Measurements from ENCODE around the gene SSTR3. TPM values are rescaled to one million over a fixed set of nuclear protein-coding genes. Genes with fewer than 3 reads are reported as not detected.
"Not testable (repeated sequence)": the region's sequence is repeated elsewhere in the genome, so short reads cannot be mapped to it uniquely, and the experiment has no call there.

SSTR3 gene
- total RNA-seq, 1 donor from 2014 or later: not detected

DNA sequence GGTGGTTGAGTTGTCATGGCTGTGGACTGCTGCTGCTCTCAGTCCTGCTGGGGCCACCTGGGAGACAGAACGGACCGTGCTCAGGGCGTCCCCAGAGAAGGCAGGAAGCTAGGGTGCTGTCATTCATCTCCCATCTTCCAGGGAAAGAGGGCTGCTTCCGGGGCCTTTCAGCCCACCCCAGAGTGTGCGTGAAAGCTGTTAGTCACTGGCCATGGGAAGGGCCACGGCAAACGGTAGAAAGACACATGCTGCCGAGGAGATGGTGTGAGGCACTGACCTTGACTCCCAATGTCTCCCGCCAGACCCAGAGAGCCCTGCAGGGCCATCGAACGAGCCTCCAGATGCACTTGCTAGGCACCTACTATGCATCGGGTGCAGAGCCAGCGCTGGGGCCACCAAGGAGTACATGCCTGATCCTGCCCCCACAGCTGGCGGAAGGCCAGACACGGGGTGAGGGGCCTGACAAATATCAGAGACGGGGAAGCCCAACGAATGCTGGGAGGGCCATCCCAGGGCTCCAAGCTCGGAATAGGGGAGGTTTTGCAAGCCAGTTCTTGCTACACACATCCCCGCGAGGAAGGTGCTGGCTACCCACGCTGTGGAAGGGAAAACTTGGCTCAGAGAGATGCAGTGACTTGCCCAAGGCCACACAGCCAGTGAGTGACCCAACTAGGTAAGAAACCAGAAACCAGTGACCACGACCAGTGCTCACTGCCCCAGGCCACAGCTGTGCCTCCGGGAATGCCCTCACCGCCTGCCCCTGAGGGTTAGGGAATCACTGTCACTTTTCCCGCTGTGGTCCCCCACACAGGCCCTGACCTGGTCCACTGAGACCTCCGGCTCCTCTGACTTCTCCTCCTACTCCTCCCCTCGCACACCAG is 21.7 kb upstream of the SSTR3 start:
- H3K27me3 ChIP-seq: no peaks in the 10 kb centered on the region
- H3K36me3 ChIP-seq: no peaks in the 10 kb centered on the region
- no peak overlapping the region for H3K4me3 ChIP-seq
- no peak for DNase-seq (ENCODE audit: extremely low spot score in 2 of 2)
- no peak overlapping the region for H3K27ac ChIP-seq
- intact Hi-C loops (cut with DNase I): no loop called here
- no peaks in the 10 kb centered on the region for H3K9me3 ChIP-seq
- peaks cover 9% of the 10 kb centered on the region for H3K4me1 ChIP-seq
- TF ChIP-seq POLR2A (IDR thresholded peaks at IDR 0.05) (no peak), POLR2AphosphoS5 (IDR thresholded peaks at IDR 0.05; ENCODE audit: insufficient read depth in 1 of 2, low read depth in 1 of 2) (no peak)
- TF ChIP-seq, protein P1, sequence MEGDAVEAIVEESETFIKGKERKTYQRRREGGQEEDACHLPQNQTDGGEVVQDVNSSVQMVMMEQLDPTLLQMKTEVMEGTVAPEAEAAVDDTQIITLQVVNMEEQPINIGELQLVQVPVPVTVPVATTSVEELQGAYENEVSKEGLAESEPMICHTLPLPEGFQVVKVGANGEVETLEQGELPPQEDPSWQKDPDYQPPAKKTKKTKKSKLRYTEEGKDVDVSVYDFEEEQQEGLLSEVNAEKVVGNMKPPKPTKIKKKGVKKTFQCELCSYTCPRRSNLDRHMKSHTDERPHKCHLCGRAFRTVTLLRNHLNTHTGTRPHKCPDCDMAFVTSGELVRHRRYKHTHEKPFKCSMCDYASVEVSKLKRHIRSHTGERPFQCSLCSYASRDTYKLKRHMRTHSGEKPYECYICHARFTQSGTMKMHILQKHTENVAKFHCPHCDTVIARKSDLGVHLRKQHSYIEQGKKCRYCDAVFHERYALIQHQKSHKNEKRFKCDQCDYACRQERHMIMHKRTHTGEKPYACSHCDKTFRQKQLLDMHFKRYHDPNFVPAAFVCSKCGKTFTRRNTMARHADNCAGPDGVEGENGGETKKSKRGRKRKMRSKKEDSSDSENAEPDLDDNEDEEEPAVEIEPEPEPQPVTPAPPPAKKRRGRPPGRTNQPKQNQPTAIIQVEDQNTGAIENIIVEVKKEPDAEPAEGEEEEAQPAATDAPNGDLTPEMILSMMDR (IDR thresholded peaks at IDR 0.05): no peak

DNA sequence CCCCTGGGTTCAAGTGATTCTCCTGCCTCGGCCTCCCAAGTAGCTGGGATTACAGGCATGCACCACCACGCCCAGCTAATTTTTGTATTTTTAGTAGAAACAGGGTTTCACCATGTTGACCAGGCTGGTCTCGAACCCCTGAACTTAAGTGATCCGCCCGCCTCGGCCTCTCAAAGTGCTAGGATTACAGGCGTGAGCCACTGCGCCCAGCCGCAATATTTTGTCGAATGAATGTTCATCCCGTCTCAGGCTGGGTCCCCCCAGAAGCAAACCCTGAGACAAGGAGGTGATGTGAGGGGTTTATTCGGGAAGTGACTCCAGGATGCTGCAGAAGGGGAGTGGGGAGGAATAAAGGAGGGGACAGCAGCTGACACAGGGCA is 21.1 kb upstream of the SSTR3 start:
- H3K4me1 ChIP-seq: peaks cover 16% of the 10 kb centered on the region
- H3K4me3 ChIP-seq; H3K27me3 ChIP-seq; H3K9me3 ChIP-seq; DNase-seq (ENCODE audit: extremely low spot score in 2 of 2); H3K27ac ChIP-seq; H3K36me3 ChIP-seq; intact Hi-C loops (cut with DNase I): not testable (repeated sequence)

DNA sequence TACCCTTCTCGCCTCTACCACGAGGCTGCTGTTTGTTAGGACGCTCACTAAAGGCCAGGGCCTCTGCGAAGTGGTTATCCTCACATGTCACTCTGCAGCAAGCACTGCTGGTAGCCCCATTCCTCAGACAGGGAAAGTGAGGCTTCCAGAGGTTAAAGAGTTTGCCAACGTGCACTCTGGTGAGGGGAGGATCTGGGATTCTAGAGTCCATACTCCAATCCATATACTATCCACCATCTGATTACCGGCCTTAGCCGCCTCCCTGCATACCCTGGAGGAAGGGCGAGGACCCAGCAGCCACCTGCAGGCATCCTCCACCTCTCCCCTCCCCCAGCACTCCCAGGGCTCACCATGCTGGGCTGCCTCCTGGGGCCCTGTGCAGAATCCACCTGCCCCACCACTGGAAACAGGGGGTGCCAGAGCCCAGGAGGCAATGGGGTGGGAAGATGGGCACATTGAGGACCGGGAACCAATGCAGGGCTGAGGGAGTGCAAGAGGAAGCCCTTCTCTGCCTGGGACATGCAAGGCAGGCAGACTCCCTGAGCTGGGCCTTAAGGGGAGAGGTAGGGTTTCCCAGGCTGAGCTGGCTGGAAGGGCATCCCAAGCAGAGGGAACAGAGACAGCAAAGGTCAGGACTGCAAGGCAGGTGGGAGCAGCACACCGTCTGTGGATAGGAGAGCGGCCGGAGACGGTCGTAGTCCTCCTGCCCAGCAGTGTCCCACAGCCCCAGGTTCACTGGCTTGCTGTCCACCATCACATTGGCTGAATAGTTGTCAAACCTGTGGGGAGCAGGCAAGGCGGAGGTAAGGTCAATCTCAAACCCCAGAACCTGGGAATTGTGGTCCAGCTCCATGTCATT is 20.1 kb upstream of the SSTR3 start:
- H3K27ac ChIP-seq: no peak overlapping the region

GRCh38 chr22:37231406-37232139 is 19.3 kb upstream of the SSTR3 start:
- Histone ChIP-seq H3K36me3 (no peaks in the 10 kb centered on the region), H3K27me3 (no peaks in the 10 kb centered on the region), H3K4me3 (no peak overlapping the region), H3K9me3 (no peaks in the 10 kb centered on the region), H3K27ac (no peak overlapping the region), H3K4me1 (peaks cover 21% of the 10 kb centered on the region)
- no peak for DNase-seq (ENCODE audit: extremely low spot score in 2 of 2)
- intact Hi-C loops (cut with DNase I): no loop called here
- TF ChIP-seq POLR2A (IDR thresholded peaks at IDR 0.05): no peak
- TF ChIP-seq POLR2AphosphoS5 (IDR thresholded peaks at IDR 0.05; ENCODE audit: insufficient read depth in 1 of 2, low read depth in 1 of 2): no peak
- TF ChIP-seq, protein P1 (IDR thresholded peaks at IDR 0.05): no peak

More for the DNA sequence above, 20.1 kb upstream of the SSTR3 start:
- no peaks in the 10 kb centered on the region for H3K36me3 ChIP-seq
- H3K4me3 ChIP-seq: no peak overlapping the region
- H3K9me3 ChIP-seq: no peaks in the 10 kb centered on the region
- TF ChIP-seq POLR2AphosphoS5 (IDR thresholded peaks at IDR 0.05; ENCODE audit: insufficient read depth in 1 of 2, low read depth in 1 of 2) (no peak), POLR2A (IDR thresholded peaks at IDR 0.05) (no peak)
- TF ChIP-seq, protein P1 (IDR thresholded peaks at IDR 0.05): no peak
- intact Hi-C loops (cut with DNase I): no loop called here
- DNase-seq (ENCODE audit: extremely low spot score in 2 of 2): no peak
- peaks cover 21% of the 10 kb centered on the region for H3K4me1 ChIP-seq
- H3K27me3 ChIP-seq: no peaks in the 10 kb centered on the region

DNA sequence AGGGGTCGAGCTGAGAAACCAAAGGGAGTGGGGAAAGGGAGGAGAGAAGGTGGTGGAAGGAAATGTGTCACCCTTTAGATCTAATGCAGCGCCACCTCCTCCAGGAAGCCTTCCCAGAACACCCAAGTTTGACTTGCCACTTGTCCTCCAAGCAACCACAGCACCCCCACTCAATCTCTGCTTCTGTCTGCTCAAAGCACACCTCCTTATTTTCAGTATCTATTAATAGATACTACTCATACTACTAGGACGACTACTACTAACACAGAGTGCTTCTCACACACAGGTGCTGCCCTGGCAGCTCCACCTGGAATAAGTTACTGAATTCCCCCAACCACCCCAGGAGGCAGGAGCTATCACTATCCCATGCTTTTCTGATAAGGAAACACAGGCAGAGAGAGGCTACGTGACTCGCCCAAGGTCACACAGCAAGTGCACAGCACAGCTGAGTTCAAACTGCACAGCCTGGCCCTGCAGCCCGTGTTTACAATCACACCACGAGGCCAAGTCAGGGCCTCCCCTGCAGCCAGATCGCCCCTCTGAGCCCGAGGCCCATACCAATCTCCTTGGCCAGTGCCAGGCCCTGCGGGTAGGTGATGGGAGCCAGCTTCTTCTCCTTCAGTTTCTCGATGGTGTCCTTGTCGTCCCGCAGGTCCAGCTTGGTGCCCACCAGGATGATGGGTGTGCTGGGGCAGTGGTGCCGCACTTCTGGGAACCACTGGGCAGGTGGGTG is 18.6 kb upstream of the SSTR3 start:
- no peak overlapping the region for H3K27ac ChIP-seq
- peaks cover 21% of the 10 kb centered on the region for H3K4me1 ChIP-seq
- intact Hi-C loops (cut with DNase I): no loop called here
- no peak for TF ChIP-seq POLR2AphosphoS5 (IDR thresholded peaks at IDR 0.05; ENCODE audit: insufficient read depth in 1 of 2, low read depth in 1 of 2)
- no peak for TF ChIP-seq POLR2A (IDR thresholded peaks at IDR 0.05)
- TF ChIP-seq, protein P1 (IDR thresholded peaks at IDR 0.05): no peak
- H3K36me3 ChIP-seq: no peaks in the 10 kb centered on the region
- no peaks in the 10 kb centered on the region for H3K27me3 ChIP-seq
- no peak for DNase-seq (ENCODE audit: extremely low spot score in 2 of 2)
- H3K9me3 ChIP-seq: no peaks in the 10 kb centered on the region
- no peak overlapping the region for H3K4me3 ChIP-seq
